ACC112 (cell line): ENCODE measurements around the gene CNOT8.
"Not testable (repeated sequence)": the region's sequence is repeated elsewhere in the genome, so short reads cannot be mapped to it uniquely, and the experiment has no call there.

ENCODE experiments used
- H2AFZ ChIP-seq: fragments of 200-600 bp; sonication (generic); one replicate; pipeline ENCODE4 v1.6.0; 2017; ENCODE audit warnings: antibody characterized with exemption, low read length; ENCODE audit not compliant: unreplicated experiment
- H3K27ac ChIP-seq: fragments of 200-600 bp; sonication (generic); 2 replicates; pipeline ENCODE4 v1.5.1; 2014; ENCODE audit warnings: low read depth, mild to moderate bottlenecking, antibody characterized with exemption, low read length, moderate library complexity
- H3K27me3 ChIP-seq: fragments of 200-600 bp; sonication (generic); 2 replicates; pipeline ENCODE4 v1.6.1; 2014; ENCODE audit warnings: mild to moderate bottlenecking, antibody characterized with exemption, low read length, moderate library complexity, mixed read lengths; ENCODE audit not compliant: insufficient read depth
- H3K36me3 ChIP-seq: fragments of 200-600 bp; sonication (generic); 2 replicates; pipeline ENCODE4 v1.6.1; 2016; ENCODE audit warnings: mild to moderate bottlenecking, antibody characterized with exemption, low read length, moderate library complexity, mixed read lengths; ENCODE audit not compliant: insufficient read depth
- H3K4me1 ChIP-seq: fragments of 200-600 bp; sonication (generic); one replicate; pipeline ENCODE4 v1.6.1; 2016; ENCODE audit warnings: low read length, mixed read lengths; ENCODE audit not compliant: insufficient read depth, unreplicated experiment, control insufficient read depth
- H3K4me3 ChIP-seq: fragments of 200-600 bp; sonication (generic); 2 replicates; pipeline ENCODE4 v1.5.1; 2014; ENCODE audit warnings: mild to moderate bottlenecking, low read depth, low read length
- H3K79me2 ChIP-seq: fragments of 200-600 bp; sonication (generic); one replicate; pipeline ENCODE4 v1.6.0; 2016; ENCODE audit warnings: low read length; ENCODE audit not compliant: control insufficient read depth, unreplicated experiment, insufficient read depth

The CNOT8 gene

GRCh38 chr5:154819546-154819945, 38.9 kb upstream of the CNOT8 start:
- Histone ChIP-seq H3K27ac (no peak overlapping the region), H3K4me3 (no peak overlapping the region), H3K36me3 (peaks cover 17% of the 10 kb centered on the region), H3K79me2 (no peaks in the 10 kb centered on the region), H3K27me3 (no peaks in the 10 kb centered on the region), H2AFZ (no peak overlapping the region), H3K4me1 (no peaks in the 10 kb centered on the region)

GRCh38 chr5:154820383-154820782, 38.0 kb upstream of the CNOT8 start:
- H3K36me3 ChIP-seq, result peaks cover 13% of the 10 kb centered on the region
- no peaks in the 10 kb centered on the region for H3K27me3 ChIP-seq
- H3K4me1 ChIP-seq, result no peaks in the 10 kb centered on the region
- no peaks in the 10 kb centered on the region for H3K79me2 ChIP-seq
- no peak overlapping the region for H3K4me3 ChIP-seq
- no peak overlapping the region for H3K27ac ChIP-seq
- H2AFZ ChIP-seq, result no peak overlapping the region

DNA sequence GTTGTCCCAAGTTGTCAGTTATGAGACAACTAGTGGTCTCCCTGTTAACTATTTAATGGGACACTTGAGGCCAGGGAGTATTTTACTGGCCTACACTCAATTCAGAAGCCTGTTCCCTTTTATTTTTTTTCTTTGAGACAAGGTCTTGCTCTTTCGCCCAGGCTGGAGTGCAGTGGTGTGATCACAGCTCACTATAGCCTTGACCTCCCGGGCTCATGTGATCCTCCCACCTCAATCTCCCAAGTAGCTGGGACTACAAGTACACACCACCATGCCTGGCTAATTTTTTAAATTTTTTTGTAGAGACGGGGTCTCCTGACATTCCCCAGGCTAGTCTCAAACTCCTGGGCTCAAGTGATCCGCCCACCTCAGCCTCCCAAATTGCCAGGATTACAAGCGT, 35.5 kb upstream of the CNOT8 start:
- not testable (repeated sequence) for H3K27ac ChIP-seq, H3K79me2 ChIP-seq, H3K4me3 ChIP-seq, H3K27me3 ChIP-seq, H3K36me3 ChIP-seq, H3K4me1 ChIP-seq, H2AFZ ChIP-seq

- Histone ChIP-seq H3K79me2 (no peaks in the 10 kb centered on the region), H2AFZ (no peak overlapping the region), H3K36me3 (no peaks in the 10 kb centered on the region; the same call in 1 of the 2 replicates), H3K4me1 (no peaks in the 10 kb centered on the region), H3K27ac (no peak overlapping the region), H3K27me3 (no peaks in the 10 kb centered on the region), H3K4me3 (no peak overlapping the region)
Observed at GRCh38 chr5:154823605-154824004, 34.8 kb upstream of the CNOT8 start.

DNA sequence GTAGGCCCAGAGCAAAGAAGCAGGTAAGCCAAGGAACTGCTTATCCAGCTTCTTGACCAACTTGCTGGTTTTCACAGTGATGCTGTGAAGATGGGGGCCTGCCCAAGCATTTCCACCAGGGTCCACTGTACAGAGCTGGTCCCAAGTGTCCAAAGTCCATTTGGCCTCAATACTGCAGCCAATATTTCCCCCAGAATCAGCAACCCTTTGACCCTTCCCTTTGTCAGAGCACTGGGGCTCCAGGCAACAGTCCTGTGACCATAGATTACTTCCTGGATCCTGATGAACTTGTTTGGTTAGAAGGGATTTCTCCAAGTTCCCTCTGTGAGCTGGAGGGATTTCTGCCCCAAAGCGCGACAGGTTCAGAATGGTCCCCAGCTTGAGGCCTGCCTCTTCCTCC, 34.4 kb upstream of the CNOT8 start:
- Histone ChIP-seq H2AFZ (no peak overlapping the region), H3K4me3 (no peak overlapping the region), H3K27ac (no peak overlapping the region), H3K36me3 (no peaks in the 10 kb centered on the region; the same call in 1 of the 2 replicates), H3K4me1 (no peaks in the 10 kb centered on the region), H3K79me2 (no peaks in the 10 kb centered on the region), H3K27me3 (no peaks in the 10 kb centered on the region)

DNA sequence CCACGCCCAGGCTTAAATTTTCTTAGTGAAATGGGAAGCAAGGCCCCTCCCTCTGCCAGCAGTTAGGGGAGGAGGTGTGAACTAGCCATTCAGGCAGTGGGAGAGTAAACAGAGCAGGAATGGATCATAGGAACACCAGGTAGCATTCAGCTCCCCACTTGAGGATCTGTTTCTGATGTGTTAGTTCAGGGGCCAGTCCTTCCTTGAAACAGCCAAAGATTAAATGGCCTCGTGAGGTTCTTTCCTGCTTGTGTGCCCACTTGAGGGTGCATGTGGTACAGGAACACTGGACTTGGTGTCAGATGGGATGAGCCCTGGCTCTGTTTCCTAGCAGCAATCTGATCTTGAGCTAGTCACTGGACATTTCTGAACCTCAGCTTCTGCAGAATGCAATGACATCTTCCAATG, 29.2 kb upstream of the CNOT8 start:
- H3K79me2 ChIP-seq, result no peaks in the 10 kb centered on the region
- peaks cover 11% of the 10 kb centered on the region for H3K4me1 ChIP-seq
- no peaks in the 10 kb centered on the region for H3K27me3 ChIP-seq
- no peak overlapping the region for H2AFZ ChIP-seq
- no peak overlapping the region for H3K4me3 ChIP-seq
- H3K27ac ChIP-seq, result no peak overlapping the region
- no peaks in the 10 kb centered on the region for H3K36me3 ChIP-seq

DNA sequence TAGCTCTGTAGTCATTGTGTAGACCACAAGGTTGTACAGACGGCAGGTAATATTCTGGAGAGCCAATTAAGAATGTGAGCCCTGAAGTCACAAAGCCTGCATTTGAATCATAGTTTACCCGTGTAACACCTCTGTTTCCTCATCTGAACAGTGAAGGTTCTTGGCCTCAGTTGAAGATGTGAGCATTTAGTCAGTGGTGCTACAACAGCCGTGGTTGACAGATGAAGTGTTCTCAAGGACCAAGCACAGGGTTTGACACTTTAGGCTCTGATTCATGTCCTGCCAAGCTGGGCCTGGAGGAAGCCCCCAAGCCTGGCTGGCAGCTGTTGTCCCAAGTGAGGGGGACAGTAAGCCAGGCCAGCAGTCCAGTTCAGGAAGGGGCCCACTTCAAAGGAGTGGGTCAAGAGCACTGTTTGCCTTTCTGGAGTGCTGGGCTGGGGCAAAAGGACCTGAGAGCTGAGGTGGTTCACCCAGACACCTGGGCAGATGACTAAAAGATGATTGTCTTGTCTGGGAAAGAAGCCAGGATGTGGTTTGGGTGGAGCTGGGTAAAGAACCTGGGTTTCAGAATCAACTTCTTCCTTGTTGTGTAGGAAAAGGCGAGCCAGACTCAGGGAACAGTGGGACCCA, 28.7 kb upstream of the CNOT8 start:
- H3K27me3 ChIP-seq, result no peaks in the 10 kb centered on the region
- H3K36me3 ChIP-seq, result no peaks in the 10 kb centered on the region
- no peak overlapping the region for H3K27ac ChIP-seq
- H3K79me2 ChIP-seq, result no peaks in the 10 kb centered on the region
- H3K4me1 ChIP-seq, result peaks cover 16% of the 10 kb centered on the region
- no peak overlapping the region for H2AFZ ChIP-seq
- H3K4me3 ChIP-seq, result no peak overlapping the region

- Histone ChIP-seq H3K36me3 (no peaks in the 10 kb centered on the region), H3K4me1 (peaks cover 21% of the 10 kb centered on the region), H3K27me3 (no peaks in the 10 kb centered on the region), H3K4me3 (no peak overlapping the region), H3K27ac (no peak overlapping the region), H2AFZ (no peak overlapping the region), H3K79me2 (no peaks in the 10 kb centered on the region)
Observed at GRCh38 chr5:154830219-154830595, 28.2 kb upstream of the CNOT8 start.

GRCh38 chr5:154830596-154830995, 27.8 kb upstream of the CNOT8 start:
- peaks cover 23% of the 10 kb centered on the region for H3K4me1 ChIP-seq
- no peak overlapping the region for H3K27ac ChIP-seq
- no peaks in the 10 kb centered on the region for H3K36me3 ChIP-seq
- H3K4me3 ChIP-seq, result no peak overlapping the region
- no peaks in the 10 kb centered on the region for H3K27me3 ChIP-seq
- H3K79me2 ChIP-seq, result no peaks in the 10 kb centered on the region
- no peak overlapping the region for H2AFZ ChIP-seq

GRCh38 chr5:154831451-154831850, 27.0 kb upstream of the CNOT8 start:
- no peak overlapping the region for H3K27ac ChIP-seq
- H3K36me3 ChIP-seq, result no peaks in the 10 kb centered on the region
- H3K4me3 ChIP-seq, result no peak overlapping the region
- no peaks in the 10 kb centered on the region for H3K79me2 ChIP-seq
- H3K27me3 ChIP-seq, result no peaks in the 10 kb centered on the region
- peaks cover 26% of the 10 kb centered on the region for H3K4me1 ChIP-seq
- H2AFZ ChIP-seq, result no peak overlapping the region

GRCh38 chr5:154832804-154833203, 25.6 kb upstream of the CNOT8 start:
- peaks cover 26% of the 10 kb centered on the region for H3K4me1 ChIP-seq
- not testable (repeated sequence) for H3K36me3 ChIP-seq, H2AFZ ChIP-seq, H3K27ac ChIP-seq, H3K79me2 ChIP-seq, H3K27me3 ChIP-seq, H3K4me3 ChIP-seq
